Mesodermal cell (in vitro differentiated cells): ENCODE measurements around the gene CETN1.

Source experiments
- H3K27ac ChIP-seq: 2 replicates; pipeline ENCODE4 v1.7.0; 2013; ENCODE audit warnings: mild to moderate bottlenecking, low read depth, low read length, moderate library complexity; ENCODE audit not compliant: severe bottlenecking
- H3K36me3 ChIP-seq: 2 replicates; pipeline ENCODE4 v1.7.1; 2013; ENCODE audit warnings: mild to moderate bottlenecking, low read length, moderate library complexity; ENCODE audit not compliant: control insufficient read depth, insufficient read depth
- H3K4me1 ChIP-seq: one replicate; pipeline ENCODE4 v1.7.1; 2013; ENCODE audit warnings: mild to moderate bottlenecking, low read length; ENCODE audit not compliant: insufficient read depth, control insufficient read depth, poor library complexity, severe bottlenecking
- H3K4me3 ChIP-seq: 2 replicates; pipeline ENCODE4 v1.7.0; 2013; ENCODE audit warnings: low read length, control low read depth, mild to moderate bottlenecking; ENCODE audit not compliant: insufficient read depth, poor library complexity, severe bottlenecking; ENCODE audit errors: extremely low read depth
- H3K9me3 ChIP-seq: 2 replicates; pipeline ENCODE4 v1.7.1; 2013; ENCODE audit warnings: mild to moderate bottlenecking, low read length, moderate library complexity; ENCODE audit not compliant: control insufficient read depth
- WGBS, 2 experiments: methylation state at CpG; one replicate each; pipeline ENCODE4 v1.1.5; 2013; ENCODE audit warnings: missing lambda C conversion rate in 2 of 2; ENCODE audit not compliant: insufficient coverage in 2 of 2; 5-methylcytosine and 5-hydroxymethylcytosine counted together

Gene CETN1

DNA sequence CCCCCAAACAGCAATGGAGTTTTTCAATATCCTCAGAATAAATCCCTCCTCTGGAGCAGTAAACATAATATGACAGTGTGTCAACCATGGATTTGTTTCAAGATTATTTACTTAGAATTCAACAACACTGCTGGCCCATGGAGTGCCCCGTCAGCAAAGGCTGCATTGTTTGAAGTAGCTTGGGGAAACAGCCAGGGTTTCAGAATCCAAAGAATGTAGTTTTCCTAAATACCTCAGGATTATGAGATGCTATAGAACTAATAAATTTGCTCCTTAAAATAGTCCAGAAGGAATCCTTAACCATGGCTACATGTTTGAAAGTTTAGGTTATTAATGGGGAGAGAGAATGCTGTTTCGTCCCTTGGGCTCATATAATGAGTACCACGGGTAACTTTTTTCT lies 13.1 kb upstream of the CETN1 start:
- Histone ChIP-seq H3K36me3 (no peaks in the 10 kb centered on the region), H3K27ac (no peak overlapping the region), H3K9me3 (no peaks in the 10 kb centered on the region), H3K4me3 (no peak overlapping the region), H3K4me1 (no peaks in the 10 kb centered on the region)
- 50% methylated on average over 2 of the region's 3 CpGs; no CpG with 5 or more reads in 1 of the 2 experiments for WGBS, 2 experiments

DNA sequence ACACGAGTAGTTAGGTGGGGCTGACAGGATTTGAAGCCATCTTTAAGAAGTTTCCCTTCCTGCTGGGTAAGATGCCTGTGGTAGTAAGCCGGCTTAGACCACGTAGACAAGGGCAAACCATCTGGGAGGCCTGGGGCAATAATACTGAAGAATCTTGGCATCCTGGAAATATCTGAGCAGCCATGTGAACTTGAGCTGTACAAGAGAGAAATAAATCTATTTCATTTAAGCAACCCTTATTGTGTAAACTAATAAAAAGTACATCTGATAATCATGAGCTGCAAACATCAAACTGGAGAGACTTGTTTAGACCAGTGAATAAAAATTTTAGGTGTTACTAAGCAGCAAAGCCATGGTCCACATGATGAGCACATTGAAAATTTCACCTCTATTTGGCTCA lies 11.4 kb upstream of the CETN1 start:
- H3K36me3 ChIP-seq, result no peaks in the 10 kb centered on the region
- H3K27ac ChIP-seq, result no peak overlapping the region
- no peaks in the 10 kb centered on the region for H3K9me3 ChIP-seq
- H3K4me3 ChIP-seq, result no peak overlapping the region
- 68 to 95% methylated on average over 3 of the region's 3 CpGs for WGBS, 2 experiments
- no peaks in the 10 kb centered on the region for H3K4me1 ChIP-seq

DNA sequence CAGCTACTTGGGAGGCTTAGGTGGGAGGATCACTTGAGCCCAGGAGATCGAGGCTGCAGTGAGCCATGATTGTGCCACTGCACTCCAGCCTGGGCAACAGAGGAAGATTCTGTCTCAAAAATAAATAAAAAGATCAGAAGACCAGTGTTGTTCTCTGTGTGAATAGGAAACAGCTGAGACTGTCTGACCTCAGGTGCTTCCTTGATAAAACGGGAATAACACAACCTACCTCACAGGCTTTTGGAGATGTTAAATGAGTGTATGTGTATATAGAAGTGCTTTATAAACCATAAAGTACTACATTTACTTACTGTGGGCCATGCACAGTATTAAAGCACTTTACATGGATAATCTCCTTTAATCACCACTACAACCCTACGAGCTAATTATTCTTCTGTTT lies 9.9 kb upstream of the CETN1 start:
- 100% methylated on average over 1 of the region's 3 CpGs; no CpG with 5 or more reads in 1 of the 2 experiments for WGBS, 2 experiments

DNA sequence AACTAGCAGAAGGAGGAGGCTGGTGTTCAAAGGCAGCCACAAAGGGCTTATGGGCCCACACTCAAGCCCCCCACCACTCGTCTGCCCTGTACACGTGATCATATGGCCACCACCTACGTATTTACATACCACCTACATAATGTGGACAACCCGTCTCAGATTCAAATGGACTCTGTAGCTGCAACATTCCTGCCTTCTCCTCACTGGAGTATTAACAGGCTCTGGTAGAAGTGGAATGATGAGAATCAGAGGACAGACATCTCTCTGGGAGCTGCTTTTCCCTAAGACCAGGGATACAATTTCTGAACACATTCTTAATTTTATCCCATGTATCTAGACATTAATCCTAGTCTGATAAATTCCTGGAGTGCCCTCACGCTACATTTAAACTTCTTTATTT lies 9.5 kb upstream of the CETN1 start:
- Histone ChIP-seq H3K27ac (peak overlapping the region; percentile 10), H3K4me1 (peaks cover 13% of the 10 kb centered on the region), H3K4me3 (no peak overlapping the region), H3K36me3 (no peaks in the 10 kb centered on the region), H3K9me3 (no peaks in the 10 kb centered on the region)
- WGBS, 2 experiments, result 52% methylated on average over 3 of the region's 5 CpGs; no CpG with 5 or more reads in 1 of the 2 experiments

More for the DNA sequence above, 9.9 kb upstream of the CETN1 start:
- H3K4me3 ChIP-seq, result no peak overlapping the region
- no peaks in the 10 kb centered on the region for H3K36me3 ChIP-seq
- peak overlapping the region; percentile 10 for H3K27ac ChIP-seq
- H3K4me1 ChIP-seq, result peaks cover 8% of the 10 kb centered on the region
- H3K9me3 ChIP-seq, result no peaks in the 10 kb centered on the region

DNA sequence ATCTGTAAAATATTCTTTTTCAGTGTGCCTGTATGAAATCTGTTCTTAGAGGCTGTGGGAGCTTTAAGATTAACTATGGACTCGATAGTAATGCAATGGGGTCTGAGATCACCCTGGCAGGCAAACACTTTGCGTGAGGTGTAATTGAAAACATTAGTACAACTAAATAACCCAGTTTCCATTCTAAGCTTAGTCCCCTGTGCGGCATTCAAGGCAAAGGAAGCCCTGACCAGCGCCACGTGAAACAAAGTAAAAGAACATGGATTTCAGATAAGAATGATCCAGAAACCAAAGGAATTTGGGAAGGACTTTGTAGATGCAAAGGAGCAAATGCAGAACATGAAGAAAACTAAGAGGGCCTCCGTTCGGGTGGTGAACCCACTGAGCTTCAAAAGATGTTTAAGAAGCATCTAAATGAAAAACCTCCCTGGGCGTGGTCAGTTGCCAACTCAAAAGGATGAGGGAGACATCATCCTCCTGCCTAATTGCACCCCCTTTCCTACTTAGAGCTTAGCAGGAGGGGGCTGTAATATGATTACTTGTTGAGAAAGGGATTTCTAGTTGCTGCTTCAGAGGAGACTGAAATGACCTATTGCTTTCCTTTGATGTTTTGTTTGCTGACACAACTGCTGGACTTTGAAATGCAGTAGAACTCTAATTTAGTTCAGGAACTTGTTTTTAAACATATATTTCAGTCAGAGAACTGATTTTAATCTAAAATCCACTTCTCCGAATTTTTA lies 7.9 kb upstream of the CETN1 start:
- Histone ChIP-seq H3K4me1 (peaks cover 13% of the 10 kb centered on the region), H3K9me3 (no peaks in the 10 kb centered on the region), H3K4me3 (no peak overlapping the region), H3K36me3 (no peaks in the 10 kb centered on the region), H3K27ac (no peak overlapping the region)
- 90 to 93% methylated on average over 4 to 6 of the region's 9 CpGs for WGBS, 2 experiments

DNA sequence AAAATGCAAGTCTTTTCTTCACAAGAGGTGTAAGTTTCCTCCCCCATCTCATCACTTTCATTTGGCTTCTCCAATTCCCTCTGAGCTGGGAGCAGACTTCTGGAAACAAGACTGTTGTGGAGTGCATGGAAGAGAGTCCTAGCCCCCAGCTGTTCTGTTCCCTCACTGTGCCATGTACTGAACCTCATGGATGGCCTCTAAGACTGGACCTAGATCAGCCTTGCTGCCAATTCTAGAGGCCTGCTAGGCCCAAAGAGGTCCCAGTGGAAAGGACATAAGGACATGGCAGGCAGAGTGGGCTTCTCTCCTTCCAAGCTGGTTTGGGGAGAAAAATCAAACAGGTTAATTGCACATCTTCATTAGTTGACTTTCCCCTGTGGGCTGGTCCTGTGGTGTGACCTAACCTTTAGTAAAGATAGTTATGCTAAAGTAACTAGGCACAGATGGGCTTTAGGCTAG lies 7.3 kb upstream of the CETN1 start:
- Histone ChIP-seq H3K36me3 (no peaks in the 10 kb centered on the region), H3K4me1 (peaks cover 13% of the 10 kb centered on the region), H3K9me3 (no peaks in the 10 kb centered on the region), H3K27ac (no peak overlapping the region), H3K4me3 (no peak overlapping the region)

DNA sequence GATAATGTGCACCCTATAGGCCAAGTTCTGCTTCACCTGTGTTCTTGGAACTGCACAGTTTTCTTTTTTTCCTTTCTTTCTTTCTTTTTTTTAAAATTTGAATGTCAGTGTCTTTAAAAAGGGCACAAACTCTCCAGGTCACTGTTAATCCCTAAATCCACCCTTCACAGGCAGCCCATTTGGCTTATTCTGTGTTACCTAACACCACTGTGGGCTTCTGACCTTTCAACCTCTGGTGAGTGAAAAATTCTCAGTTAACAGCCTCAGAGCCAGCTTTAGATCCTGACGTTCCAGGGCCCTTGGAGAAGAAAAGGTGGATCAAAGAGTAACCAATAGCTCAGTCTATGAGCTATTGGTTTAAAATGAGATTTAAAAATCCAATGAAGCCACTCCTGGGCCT lies 6.8 kb upstream of the CETN1 start:
- no peak overlapping the region for H3K4me3 ChIP-seq
- no peak overlapping the region for H3K27ac ChIP-seq
- H3K36me3 ChIP-seq, result no peaks in the 10 kb centered on the region
- no peaks in the 10 kb centered on the region for H3K9me3 ChIP-seq
- H3K4me1 ChIP-seq, result peaks cover 13% of the 10 kb centered on the region
- 43 to 50% methylated on average over 1 of the region's 1 CpG for WGBS, 2 experiments

DNA sequence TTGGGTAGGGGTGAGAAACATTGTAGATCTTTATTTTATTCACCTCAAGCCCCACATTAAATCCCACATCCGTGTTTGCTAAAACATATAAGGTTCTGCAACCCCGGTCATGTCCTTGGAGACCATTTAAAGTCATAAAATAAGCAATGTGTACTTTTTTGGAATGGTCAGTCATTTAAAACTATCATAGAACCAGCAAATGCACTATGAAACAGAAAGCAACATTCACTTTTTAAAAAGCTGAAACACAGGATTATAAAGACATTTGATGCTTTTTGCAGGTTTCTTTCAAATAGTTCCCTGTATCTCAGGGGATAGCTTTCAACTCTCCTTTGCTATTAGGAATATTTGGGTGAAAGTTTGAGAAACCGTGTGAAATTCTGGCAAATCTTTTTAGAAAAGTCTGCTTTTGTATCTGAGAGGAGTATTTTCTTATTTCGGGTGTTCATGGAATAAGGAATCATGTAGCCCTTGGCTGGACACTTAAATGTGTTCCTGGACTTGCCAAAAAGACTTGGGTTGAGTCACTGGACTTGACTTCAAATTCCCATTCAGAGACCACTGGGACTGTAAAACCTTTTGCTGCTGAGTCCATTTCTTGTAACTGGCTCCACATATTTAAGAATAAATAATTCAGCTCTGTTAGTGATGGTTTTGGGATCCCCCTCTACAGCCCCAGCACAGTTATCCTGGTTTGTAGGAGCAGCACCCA lies 5.9 kb upstream of the CETN1 start:
- WGBS, 2 experiments, result 94 to 100% methylated on average over 2 of the region's 4 CpGs
- H3K36me3 ChIP-seq, result no peaks in the 10 kb centered on the region
- H3K27ac ChIP-seq, result peak overlapping the region; percentile 36
- H3K4me1 ChIP-seq, result peaks cover 13% of the 10 kb centered on the region
- H3K9me3 ChIP-seq, result no peaks in the 10 kb centered on the region
- no peak overlapping the region for H3K4me3 ChIP-seq

DNA sequence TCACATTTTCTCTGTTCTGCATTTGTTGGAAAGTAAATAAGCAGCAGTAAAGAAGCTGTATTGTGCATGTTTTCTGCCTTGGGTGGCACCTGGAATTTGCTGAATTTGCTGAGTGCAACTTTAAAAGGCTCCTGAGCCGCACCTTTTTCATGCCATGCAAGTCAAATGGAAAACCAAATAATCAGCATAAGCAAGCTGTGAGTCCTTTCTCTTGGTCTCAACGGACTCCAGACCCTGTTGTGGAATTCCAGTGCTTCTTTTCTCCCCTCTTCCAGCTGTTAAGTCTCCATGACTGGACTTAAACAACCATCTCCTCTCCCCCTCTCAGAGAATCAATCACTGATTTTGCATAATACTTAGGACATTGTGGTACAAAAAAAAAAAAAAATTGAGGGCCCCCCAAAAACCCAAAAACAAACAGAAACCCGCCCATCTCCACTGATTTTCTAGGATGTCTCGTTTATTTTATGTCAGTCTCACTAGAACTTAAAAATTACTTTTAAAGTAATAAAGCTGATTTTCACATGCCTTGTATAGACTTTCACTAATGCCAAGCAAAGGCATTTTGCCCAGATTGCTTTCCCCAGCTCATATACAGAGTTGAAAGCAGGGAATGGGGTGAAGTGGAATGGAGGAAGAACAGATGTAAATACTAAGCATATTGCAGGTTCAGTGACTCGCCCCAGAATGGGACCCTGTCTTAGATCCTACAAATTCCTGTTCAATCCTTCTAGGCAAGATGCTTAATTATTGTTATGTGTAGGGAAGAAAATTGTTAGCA lies 5.1 kb upstream of the CETN1 start:
- Histone ChIP-seq H3K27ac (peak overlapping the region; percentile 36), H3K4me3 (no peak overlapping the region), H3K9me3 (no peaks in the 10 kb centered on the region), H3K36me3 (no peaks in the 10 kb centered on the region), H3K4me1 (peaks cover 13% of the 10 kb centered on the region)
- WGBS, 2 experiments, result 48 to 50% methylated on average over 1 to 2 of the region's 5 CpGs

DNA sequence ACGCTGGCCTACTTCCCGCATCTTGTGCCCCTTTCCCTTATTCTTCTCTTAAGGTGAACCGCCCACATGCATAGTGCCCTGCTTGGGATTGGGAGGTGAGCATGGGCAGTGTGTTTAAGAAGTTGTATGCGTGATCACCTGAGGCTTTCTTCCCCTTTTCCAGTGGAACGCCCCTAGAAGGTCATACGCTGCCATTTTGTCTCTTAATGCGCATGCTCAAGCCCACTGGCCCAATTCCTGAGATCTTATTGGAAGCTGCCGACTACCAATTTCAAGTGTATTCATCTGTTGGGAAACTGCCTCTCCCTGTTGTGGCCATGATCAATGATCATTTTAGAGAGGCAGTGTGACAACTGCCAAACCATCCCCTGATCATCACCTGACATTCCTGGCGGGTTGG lies 3.3 kb upstream of the CETN1 start:
- H3K4me3 ChIP-seq, result no peak overlapping the region
- peaks cover 13% of the 10 kb centered on the region for H3K4me1 ChIP-seq
- no peaks in the 10 kb centered on the region for H3K36me3 ChIP-seq
- H3K27ac ChIP-seq, result no peak overlapping the region
- no peaks in the 10 kb centered on the region for H3K9me3 ChIP-seq
- 97 to 100% methylated on average over 6 to 8 of the region's 9 CpGs for WGBS, 2 experiments
